ENCODE results near the gene SPPL2A. TPM values are rescaled to one million over a fixed set of nuclear protein-coding genes. Genes with fewer than 3 reads are reported as not detected.

SPPL2A gene
- total and polyA plus RNA-seq, 10 of the 15 experiments (the other 5 are each of a cell fraction or from before 2014, with no cell fraction given), result 11.3 to 83.8 (median 44.0) TPM

DNA sequence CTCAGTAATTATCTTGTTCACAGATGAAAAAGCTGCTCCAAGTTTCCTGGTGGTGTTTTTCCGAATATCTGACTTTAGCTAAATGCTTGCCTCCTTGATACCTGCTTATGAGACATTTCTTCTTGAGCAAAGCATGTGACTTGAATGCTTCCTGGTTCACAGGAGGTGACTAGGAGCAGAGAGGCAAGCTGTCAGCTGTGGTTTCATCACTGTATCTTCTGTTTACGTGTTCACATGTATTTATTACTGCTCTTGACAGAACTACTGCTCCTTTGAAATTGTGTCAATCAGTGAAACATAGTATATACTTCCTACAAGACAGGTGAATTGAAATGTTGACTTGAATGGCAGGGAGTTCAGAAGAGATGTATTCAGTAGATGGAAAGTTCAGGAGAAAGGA lies 8.9 kb upstream of the SPPL2A start:
- no TSS peak for BruUV-seq (replicated peaks)
- H3K9me3 ChIP-seq (replicated peaks; ENCODE audit: control insufficient read depth, insufficient read depth, low read length), result no peaks in the 10 kb centered on the region
- no peaks in the 10 kb centered on the region for H4K20me1 ChIP-seq (ENCODE audit: control insufficient read depth, insufficient read depth)
- ChIA-PET CTCF (interaction anchor here (0.7 to 1.8 kb wide), 3 partner anchors 9 to 102 kb away, joined by 3 to 6 read pairs (median 5); no protein-coding TSS in a partner anchor), SMC1A (ENCODE audit: uncharacterized antibody, unreplicated experiment) (interaction anchor here (0.9 to 1.3 kb wide), 4 partner anchors 68 to 141 kb away, joined by 3 to 4 read pairs (median 3); no protein-coding TSS in a partner anchor), POLR2A (interaction anchor here (0.6 to 1.1 kb wide), 3 partner anchors 15 to 74 kb away, joined by 3 to 5 read pairs (median 3); no protein-coding TSS in a partner anchor), RAD21 (ENCODE audit: unreplicated experiment) (no interaction called here)
- TF ChIP-seq, protein P1, sequence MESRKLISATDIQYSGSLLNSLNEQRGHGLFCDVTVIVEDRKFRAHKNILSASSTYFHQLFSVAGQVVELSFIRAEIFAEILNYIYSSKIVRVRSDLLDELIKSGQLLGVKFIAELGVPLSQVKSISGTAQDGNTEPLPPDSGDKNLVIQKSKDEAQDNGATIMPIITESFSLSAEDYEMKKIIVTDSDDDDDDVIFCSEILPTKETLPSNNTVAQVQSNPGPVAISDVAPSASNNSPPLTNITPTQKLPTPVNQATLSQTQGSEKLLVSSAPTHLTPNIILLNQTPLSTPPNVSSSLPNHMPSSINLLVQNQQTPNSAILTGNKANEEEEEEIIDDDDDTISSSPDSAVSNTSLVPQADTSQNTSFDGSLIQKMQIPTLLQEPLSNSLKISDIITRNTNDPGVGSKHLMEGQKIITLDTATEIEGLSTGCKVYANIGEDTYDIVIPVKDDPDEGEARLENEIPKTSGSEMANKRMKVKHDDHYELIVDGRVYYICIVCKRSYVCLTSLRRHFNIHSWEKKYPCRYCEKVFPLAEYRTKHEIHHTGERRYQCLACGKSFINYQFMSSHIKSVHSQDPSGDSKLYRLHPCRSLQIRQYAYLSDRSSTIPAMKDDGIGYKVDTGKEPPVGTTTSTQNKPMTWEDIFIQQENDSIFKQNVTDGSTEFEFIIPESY (IDR thresholded peaks at IDR 0.05), result no peak
- no peak for TF ChIP-seq TCF12 (IDR thresholded peaks at IDR 0.05; ENCODE audit: low read depth, low read length)
- no peak for TF ChIP-seq RCOR1 (conservative IDR thresholded peaks at IDR 0.05; ENCODE audit: low read depth, low read length)
- no peak for TF ChIP-seq POLR2AphosphoS2 (IDR thresholded peaks at IDR 0.05; ENCODE audit: low read depth, low read length)
- TF ChIP-seq ZNF622 (IDR thresholded peaks at IDR 0.05), result no peak
- TF ChIP-seq TAF1 (IDR thresholded peaks at IDR 0.05; ENCODE audit: borderline replicate concordance, low read depth, low read length), result no peak
- peak; percentile 13; the same call in 1 of the 2 replicates for TF ChIP-seq RAD51 (IDR thresholded peaks at IDR 0.05)
- no peak for TF ChIP-seq KAT2A (conservative IDR thresholded peaks at IDR 0.05; ENCODE audit: control insufficient read depth, low read depth, low read length)
- no peak for TF ChIP-seq ZBTB4 (CRISPR knock-in tag; IDR thresholded peaks at IDR 0.05)
- TF ChIP-seq, protein P2, sequence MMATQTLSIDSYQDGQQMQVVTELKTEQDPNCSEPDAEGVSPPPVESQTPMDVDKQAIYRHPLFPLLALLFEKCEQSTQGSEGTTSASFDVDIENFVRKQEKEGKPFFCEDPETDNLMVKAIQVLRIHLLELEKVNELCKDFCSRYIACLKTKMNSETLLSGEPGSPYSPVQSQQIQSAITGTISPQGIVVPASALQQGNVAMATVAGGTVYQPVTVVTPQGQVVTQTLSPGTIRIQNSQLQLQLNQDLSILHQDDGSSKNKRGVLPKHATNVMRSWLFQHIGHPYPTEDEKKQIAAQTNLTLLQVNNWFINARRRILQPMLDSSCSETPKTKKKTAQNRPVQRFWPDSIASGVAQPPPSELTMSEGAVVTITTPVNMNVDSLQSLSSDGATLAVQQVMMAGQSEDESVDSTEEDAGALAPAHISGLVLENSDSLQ (IDR thresholded peaks at IDR 0.05), result peak; percentile 80
- no peak for TF ChIP-seq ZBED1 (IDR thresholded peaks at IDR 0.05; ENCODE audit: borderline replicate concordance)
- no peak overlapping the region for H3K9ac ChIP-seq (ENCODE audit: control insufficient read depth, insufficient read depth, low read length)
- ATAC-seq (no peak), DNase-seq (ENCODE audit: low read depth, low spot score) (no peak), FAIRE-seq (peak; percentile 7)
- no peak overlapping the region for H3K27ac ChIP-seq (ENCODE audit: control insufficient read depth, insufficient read depth)
- in situ Hi-C loops (cut with MboI) (no loop called here), intact Hi-C loops (cut with micrococcal nuclease; ENCODE audit: unreplicated experiment) (no loop called here)
- H3K79me2 ChIP-seq (ENCODE audit: control insufficient read depth, insufficient read depth, low read length), result no peaks in the 10 kb centered on the region
- H3K4me3 ChIP-seq, result no peak overlapping the region
- no peaks in the 10 kb centered on the region for H3K36me3 ChIP-seq (ENCODE audit: control insufficient read depth in 2 of 2, insufficient read depth in 2 of 2, low read length in 1 of 2)
- no peaks in the 10 kb centered on the region for H3K4me1 ChIP-seq (ENCODE audit: control insufficient read depth, insufficient read depth, low read length)
- peak overlapping the region; percentile 69 for H2AFZ ChIP-seq (ENCODE audit: control insufficient read depth, low read depth, low read length)
- H3K27me3 ChIP-seq (replicated peaks in 1 of 2; ENCODE audit: control insufficient read depth in 2 of 2, insufficient read depth in 2 of 2, low read length in 1 of 2), result no peaks in the 10 kb centered on the region
- no peak overlapping the region for H3K4me2 ChIP-seq (ENCODE audit: control insufficient read depth, insufficient read depth)
- WGBS (ENCODE audit: insufficient coverage, insufficient replicate concordance, low lambda C conversion rate, missing lambda C conversion rate), result 71% methylated on average over 2 of the region's 2 CpGs

Data from GM12878 (cell line).